ENCODE measurements around the gene WFS1.

WFS1 gene

DNA sequence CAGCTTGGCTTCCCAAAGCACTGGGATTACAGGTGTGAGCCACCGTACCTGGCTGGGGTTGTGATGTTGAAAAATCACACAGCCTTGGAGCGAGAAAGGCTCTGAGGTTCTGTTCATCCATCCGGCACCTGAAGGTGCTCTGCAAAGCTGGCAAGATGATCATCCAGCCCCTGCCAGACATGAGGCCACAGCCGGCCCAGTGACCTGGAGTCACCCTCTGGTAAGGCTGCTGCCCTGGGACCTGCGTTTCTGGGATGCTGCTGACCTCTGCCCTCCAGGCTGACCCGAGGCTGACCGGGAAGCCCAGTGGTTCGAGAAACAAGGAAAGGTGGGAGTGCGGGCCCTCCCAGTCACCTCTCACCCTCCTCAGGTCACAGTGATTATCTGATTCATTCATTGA, 13.5 kb upstream of the WFS1 start:
- H3K4me3 ChIP-seq (ENCODE audit: low read length, poor library complexity, severe bottlenecking), result no peak overlapping the region
- H3F3A ChIP-seq (ENCODE audit: low read depth), result peaks cover 10% of the 10 kb centered on the region
- H3K79me2 ChIP-seq (ENCODE audit: insufficient read depth, low read length), result no peaks in the 10 kb centered on the region
- no peak overlapping the region for H3K4me2 ChIP-seq (ENCODE audit: low read depth, low read length, poor library complexity, severe bottlenecking)
- no peak overlapping the region for H3K9ac ChIP-seq (ENCODE audit: low read depth, low read length, poor library complexity, severe bottlenecking)
- TF ChIP-seq, protein P1, sequence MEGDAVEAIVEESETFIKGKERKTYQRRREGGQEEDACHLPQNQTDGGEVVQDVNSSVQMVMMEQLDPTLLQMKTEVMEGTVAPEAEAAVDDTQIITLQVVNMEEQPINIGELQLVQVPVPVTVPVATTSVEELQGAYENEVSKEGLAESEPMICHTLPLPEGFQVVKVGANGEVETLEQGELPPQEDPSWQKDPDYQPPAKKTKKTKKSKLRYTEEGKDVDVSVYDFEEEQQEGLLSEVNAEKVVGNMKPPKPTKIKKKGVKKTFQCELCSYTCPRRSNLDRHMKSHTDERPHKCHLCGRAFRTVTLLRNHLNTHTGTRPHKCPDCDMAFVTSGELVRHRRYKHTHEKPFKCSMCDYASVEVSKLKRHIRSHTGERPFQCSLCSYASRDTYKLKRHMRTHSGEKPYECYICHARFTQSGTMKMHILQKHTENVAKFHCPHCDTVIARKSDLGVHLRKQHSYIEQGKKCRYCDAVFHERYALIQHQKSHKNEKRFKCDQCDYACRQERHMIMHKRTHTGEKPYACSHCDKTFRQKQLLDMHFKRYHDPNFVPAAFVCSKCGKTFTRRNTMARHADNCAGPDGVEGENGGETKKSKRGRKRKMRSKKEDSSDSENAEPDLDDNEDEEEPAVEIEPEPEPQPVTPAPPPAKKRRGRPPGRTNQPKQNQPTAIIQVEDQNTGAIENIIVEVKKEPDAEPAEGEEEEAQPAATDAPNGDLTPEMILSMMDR (conservative IDR thresholded peaks at IDR 0.05; ENCODE audit: low read length), result no peak
- TF ChIP-seq EZH2phosphoT487 (IDR thresholded peaks at IDR 0.05; ENCODE audit: borderline replicate concordance), result no peak
- H3K9me3 ChIP-seq (ENCODE audit: insufficient read depth, low read depth, low read length), result no peaks in the 10 kb centered on the region
- H3K27me3 ChIP-seq (ENCODE audit: insufficient read depth, low read length, poor library complexity, severe bottlenecking), result no peaks in the 10 kb centered on the region
- no peaks in the 10 kb centered on the region for H3K36me3 ChIP-seq (ENCODE audit: insufficient read depth, low read length)
- peaks cover 35% of the 10 kb centered on the region for H3K4me1 ChIP-seq (ENCODE audit: insufficient read depth, low read length, poor library complexity, severe bottlenecking)
- H2AFZ ChIP-seq (ENCODE audit: low read length), result no peak overlapping the region
- H4K20me1 ChIP-seq (ENCODE audit: insufficient read depth, low read length, poor library complexity, severe bottlenecking), result no peaks in the 10 kb centered on the region
- H3K9me2 ChIP-seq (replicated peaks; ENCODE audit: low read depth, low read length), result no peaks in the 10 kb centered on the region

DNA sequence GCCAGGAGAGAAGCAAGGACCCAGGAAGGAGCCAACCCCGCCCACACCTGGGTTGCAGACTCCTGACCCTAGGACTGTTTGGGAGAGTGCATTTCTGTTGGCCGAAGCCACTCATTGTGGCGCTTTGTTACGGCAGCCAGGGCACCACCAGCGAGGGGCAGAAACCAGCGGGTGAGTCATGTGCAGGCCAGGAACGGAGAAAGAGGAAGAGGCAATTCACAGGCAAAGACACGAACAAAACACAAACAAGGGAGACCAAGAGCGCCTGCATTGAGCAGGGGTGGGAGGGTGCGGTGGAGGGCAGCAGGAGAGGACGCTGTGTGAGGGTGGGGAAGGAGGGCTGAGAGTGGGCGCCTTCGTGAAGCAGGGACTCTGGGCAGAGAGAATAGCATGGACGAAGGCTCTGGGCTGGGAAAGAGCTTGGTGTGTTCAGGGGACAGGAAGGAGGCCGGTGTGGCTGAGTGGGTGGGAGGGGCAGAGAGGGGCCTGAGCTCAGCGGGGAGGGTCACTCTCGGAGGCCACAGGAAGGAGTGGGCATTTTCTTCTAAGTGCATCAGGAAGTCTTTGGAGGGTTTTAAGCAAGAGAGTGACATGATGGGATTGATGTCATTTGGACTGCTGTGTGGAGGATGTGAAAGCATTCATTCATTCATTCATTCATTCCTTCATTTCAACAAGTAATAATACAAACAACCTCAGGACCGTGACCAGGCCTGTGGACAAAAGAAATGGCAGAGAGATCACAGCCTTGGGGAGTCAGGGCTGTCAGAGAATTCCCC, 12.2 kb upstream of the WFS1 start:
- no peaks in the 10 kb centered on the region for H3K79me2 ChIP-seq (ENCODE audit: insufficient read depth, low read length)
- H3K4me1 ChIP-seq (ENCODE audit: insufficient read depth, low read length, poor library complexity, severe bottlenecking), result peaks cover 35% of the 10 kb centered on the region
- H3K9me3 ChIP-seq (ENCODE audit: insufficient read depth, low read depth, low read length), result no peaks in the 10 kb centered on the region
- H2AFZ ChIP-seq (ENCODE audit: low read length), result no peak overlapping the region
- H3F3A ChIP-seq (ENCODE audit: low read depth), result peaks cover 10% of the 10 kb centered on the region
- H3K9ac ChIP-seq (ENCODE audit: low read depth, low read length, poor library complexity, severe bottlenecking), result no peak overlapping the region
- H3K9me2 ChIP-seq (replicated peaks; ENCODE audit: low read depth, low read length), result no peaks in the 10 kb centered on the region
- no peak overlapping the region for H3K4me3 ChIP-seq (ENCODE audit: low read length, poor library complexity, severe bottlenecking)
- no peaks in the 10 kb centered on the region for H3K36me3 ChIP-seq (ENCODE audit: insufficient read depth, low read length)
- no peaks in the 10 kb centered on the region for H4K20me1 ChIP-seq (ENCODE audit: insufficient read depth, low read length, poor library complexity, severe bottlenecking)
- H3K4me2 ChIP-seq (ENCODE audit: low read depth, low read length, poor library complexity, severe bottlenecking), result peak overlapping the region; percentile 21
- no peak for TF ChIP-seq EZH2phosphoT487 (IDR thresholded peaks at IDR 0.05; ENCODE audit: borderline replicate concordance)
- TF ChIP-seq, protein P1 (conservative IDR thresholded peaks at IDR 0.05; ENCODE audit: low read length), result no peak
- no peaks in the 10 kb centered on the region for H3K27me3 ChIP-seq (ENCODE audit: insufficient read depth, low read length, poor library complexity, severe bottlenecking)

- no peak for TF ChIP-seq EZH2phosphoT487 (IDR thresholded peaks at IDR 0.05; ENCODE audit: borderline replicate concordance)
- TF ChIP-seq, protein P1 (conservative IDR thresholded peaks at IDR 0.05; ENCODE audit: low read length), result no peak
- H3K36me3 ChIP-seq (ENCODE audit: insufficient read depth, low read length), result no peaks in the 10 kb centered on the region
These were observed 11.7 kb upstream of the WFS1 start for GRCh38 chr4:6258026-6258360.

More at GRCh38 chr4:6258026-6258360, 11.7 kb upstream of the WFS1 start:
- Histone ChIP-seq H3K9me2 (replicated peaks; ENCODE audit: low read depth, low read length) (no peaks in the 10 kb centered on the region), H2AFZ (ENCODE audit: low read length) (no peak overlapping the region), H3F3A (ENCODE audit: low read depth) (peaks cover 10% of the 10 kb centered on the region), H3K79me2 (ENCODE audit: insufficient read depth, low read length) (no peaks in the 10 kb centered on the region), H3K9me3 (ENCODE audit: insufficient read depth, low read depth, low read length) (no peaks in the 10 kb centered on the region), H4K20me1 (ENCODE audit: insufficient read depth, low read length, poor library complexity, severe bottlenecking) (no peaks in the 10 kb centered on the region), H3K27me3 (ENCODE audit: insufficient read depth, low read length, poor library complexity, severe bottlenecking) (no peaks in the 10 kb centered on the region), H3K4me2 (ENCODE audit: low read depth, low read length, poor library complexity, severe bottlenecking) (peak overlapping the region; percentile 21), H3K4me3 (ENCODE audit: low read length, poor library complexity, severe bottlenecking) (peak overlapping the region; percentile 6), H3K9ac (ENCODE audit: low read depth, low read length, poor library complexity, severe bottlenecking) (no peak overlapping the region), H3K4me1 (ENCODE audit: insufficient read depth, low read length, poor library complexity, severe bottlenecking) (peaks cover 35% of the 10 kb centered on the region)

Data from Loucy (cell line).